Keratinocyte (primary cell): ENCODE measurements around the gene RBP5. TPM values are rescaled to one million over a fixed set of nuclear protein-coding genes. Genes with fewer than 3 reads are reported as not detected.

ENCODE experiments used
- DNase-seq: peaks from one replicate; pipeline ENCODE4 v3.0.0-alpha.2; 2011; ENCODE audit warnings: low read depth, missing footprints, low spot score
- FAIRE-seq: peaks from 2 replicates; lab custom pipeline; 2011; peaks lifted over from hg19 to GRCh38; lab: Jason Lieb, UNC
- H2AFZ ChIP-seq: 2 replicates; pipeline ENCODE4 v1.6.0; 2012; ENCODE audit warnings: low read length, control low read depth, inconsistent platforms; ENCODE audit not compliant: control insufficient read depth
- H3K27ac ChIP-seq: 2 replicates; pipeline ENCODE4 v1.5.1; 2011; ENCODE audit warnings: low read length; ENCODE audit not compliant: control insufficient read depth, insufficient read depth
- H3K27me3 ChIP-seq: 3 replicates; pipeline ENCODE4 v1.6.0; 2011; ENCODE audit warnings: low read length; ENCODE audit not compliant: control insufficient read depth, insufficient read depth; ENCODE audit errors: extremely low read depth
- H3K36me3 ChIP-seq, 2 experiments: 2 replicates in 1 of 2; 3 replicates in 1 of 2; pipeline ENCODE4 v1.5.1; 2011; ENCODE audit warnings: low read length in 2 of 2, mild to moderate bottlenecking in 1 of 2; ENCODE audit not compliant: control insufficient read depth in 2 of 2, insufficient read depth in 2 of 2; ENCODE audit errors: extremely low read depth in 1 of 2
- H3K4me1 ChIP-seq: 3 replicates; pipeline ENCODE4 v1.5.1; 2011; ENCODE audit warnings: low read length; ENCODE audit not compliant: control insufficient read depth, insufficient read depth; ENCODE audit errors: extremely low read depth
- H3K4me2 ChIP-seq: 3 replicates; pipeline ENCODE4 v1.6.0; 2011; ENCODE audit warnings: low read depth, low read length; ENCODE audit not compliant: control insufficient read depth, insufficient read depth; ENCODE audit errors: extremely low read depth
- H3K4me3 ChIP-seq, 3 experiments: fragments of 200-600 bp in 1 of 3; sonication (generic) in 1 of 3; 2 replicates in 2 of 3; 3 replicates in 1 of 3; pipeline ENCODE4 v1.5.1; 2011 to 2016; ENCODE audit warnings: low read length in 3 of 3, mild to moderate bottlenecking in 3 of 3, control low read depth in 2 of 3, inconsistent platforms in 1 of 3, low read depth in 1 of 3, mixed read lengths in 1 of 3, mixed run types in 1 of 3, moderate library complexity in 1 of 3; ENCODE audit not compliant: control insufficient read depth in 2 of 3, insufficient read depth in 2 of 3; ENCODE audit errors: extremely low read depth in 1 of 3
- H3K79me2 ChIP-seq: 2 replicates; pipeline ENCODE4 v1.6.0; 2012; ENCODE audit warnings: low read length; ENCODE audit not compliant: control insufficient read depth, insufficient read depth
- H3K9ac ChIP-seq: 3 replicates; pipeline ENCODE4 v1.6.0; 2011; ENCODE audit warnings: low read length; ENCODE audit not compliant: control insufficient read depth, insufficient read depth; ENCODE audit errors: extremely low read depth
- H3K9me1 ChIP-seq: 3 replicates; pipeline ENCODE4 v1.6.0; 2011; ENCODE audit warnings: low read length; ENCODE audit not compliant: control insufficient read depth, insufficient read depth; ENCODE audit errors: extremely low read depth
- H3K9me3 ChIP-seq: 2 replicates; pipeline ENCODE4 v1.5.1; 2012; ENCODE audit warnings: low read depth, low read length; ENCODE audit not compliant: control insufficient read depth
- H4K20me1 ChIP-seq: 3 replicates; pipeline ENCODE4 v1.6.0; 2011; ENCODE audit warnings: low read length; ENCODE audit not compliant: control insufficient read depth, insufficient read depth; ENCODE audit errors: extremely low read depth
- CTCF ChIP-seq, 3 experiments: IDR thresholded peaks in 1 of 3; conservative IDR thresholded peaks in 1 of 3; optimal IDR thresholded peaks in 1 of 3; 2 replicates in 2 of 3; 3 replicates in 1 of 3; pipeline versions ENCODE3 to v1.5.1; 2011; ENCODE audit warnings: low read length in 3 of 3, mild to moderate bottlenecking in 3 of 3, moderate library complexity in 2 of 3, control low read depth in 1 of 3, inconsistent platforms in 1 of 3; ENCODE audit not compliant: insufficient read depth in 2 of 3; ENCODE audit errors: extremely low read depth in 1 of 3
- EZH2 ChIP-seq: IDR thresholded peaks from one replicate; pipeline ENCODE4 v1.6.1; 2012; ENCODE audit warnings: inconsistent platforms, mild to moderate bottlenecking, low read length, moderate library complexity
- dilution Hi-C: fragments of 300-500 bp; cut with MboI; formaldehyde crosslinking; loops from one replicate; pipeline ENCODE4 v1.7.0; 2020; ENCODE audit warnings: low sequenced_read_pairs; ENCODE audit not compliant: extremely low pct_ligation_motif_present
- polyA plus RNA-seq, 5 experiments: library from polyadenylated mRNA; depleted of rRNA in 3 of 5; stranded (reverse) in 3 of 5; stranded (forward) in 1 of 5; unstranded in 1 of 5; fragments of >200 nt; gene quantifications; 1 replicate in 1 of 5; 2 replicates in 3 of 5; 3 replicates in 1 of 5; pipeline versions ENCODE4 v1.2.1 to v1.2.3, GENCODE V29; 2011 to 2012; ENCODE audit warnings: missing spikeins in 2 of 5, low read depth in 1 of 5, low replicate concordance in 1 of 5

The RBP5 gene
- polyA plus RNA-seq, 1 donor (not counting 4 experiments of a cell fraction or from before 2014, with no cell fraction given) = not detected

GRCh38 chr12:7134396-7135166, 5.9 kb upstream of the RBP5 start:
- dilution Hi-C loops = no loop called here
- H3K9ac ChIP-seq = no peak overlapping the region
- H3K4me3 ChIP-seq = no peak overlapping the region
- no peak for FAIRE-seq
- no peaks in the 10 kb centered on the region for H3K9me3 ChIP-seq
- H3K9me1 ChIP-seq = no peaks in the 10 kb centered on the region
- peaks cover 14% of the 10 kb centered on the region for H3K4me1 ChIP-seq
- H3K79me2 ChIP-seq = no peaks in the 10 kb centered on the region
- peaks cover 12 to 28% of the 10 kb centered on the region in 2 experiments for H3K36me3 ChIP-seq
- H2AFZ ChIP-seq = no peak overlapping the region
- H3K27me3 ChIP-seq = no peaks in the 10 kb centered on the region
- DNase-seq = no peak
- no peaks in the 10 kb centered on the region for H4K20me1 ChIP-seq
- no peak overlapping the region for H3K27ac ChIP-seq
- TF ChIP-seq EZH2 = no peak
- TF ChIP-seq CTCF (optimal IDR thresholded peaks at IDR 0.05 in 1 of 3, IDR thresholded peaks at IDR 0.05 in 1 of 3, conservative IDR thresholded peaks at IDR 0.05 in 1 of 3; ENCODE audit: extremely low read depth in 1 of 3, insufficient read depth in 2 of 3, low read length in 3 of 3) = no peak
- no peak overlapping the region for H3K4me2 ChIP-seq

GRCh38 chr12:7131502-7131866, 2.8 kb upstream of the RBP5 start:
- FAIRE-seq (no peak), DNase-seq (no peak)
- H3K9me3 ChIP-seq = no peaks in the 10 kb centered on the region
- no peak overlapping the region for H3K9ac ChIP-seq
- no peaks in the 10 kb centered on the region for H3K9me1 ChIP-seq
- H3K36me3 ChIP-seq = peaks cover 7 to 19% of the 10 kb centered on the region in 2 experiments
- H4K20me1 ChIP-seq = peaks cover 2% of the 10 kb centered on the region
- H3K4me3 ChIP-seq = peak overlapping the region in 1 of 3 experiments; percentile 74
- H3K4me2 ChIP-seq = peak overlapping the region; percentile 95
- no peaks in the 10 kb centered on the region for H3K27me3 ChIP-seq
- no peak overlapping the region for H3K27ac ChIP-seq
- TF ChIP-seq CTCF (optimal IDR thresholded peaks at IDR 0.05 in 1 of 3, IDR thresholded peaks at IDR 0.05 in 1 of 3, conservative IDR thresholded peaks at IDR 0.05 in 1 of 3; ENCODE audit: extremely low read depth in 1 of 3, insufficient read depth in 2 of 3, low read length in 3 of 3) (no peak), EZH2 (no peak)
- H3K4me1 ChIP-seq = peaks cover 18% of the 10 kb centered on the region
- H2AFZ ChIP-seq = no peak overlapping the region
- dilution Hi-C loops = no loop called here
- no peaks in the 10 kb centered on the region for H3K79me2 ChIP-seq
